HG03558 (cell line): ENCODE data around the gene MYH9.

ENCODE experiments used
- ATAC-seq: cut with Tn5 transposase; IDR thresholded peaks from one replicate; pipeline ENCODE4 v1.9.1; 2021; ENCODE audit warnings: moderate number of reproducible peaks; ENCODE audit not compliant: unreplicated experiment; ENCODE audit errors: extremely low read depth

MYH9 gene

GRCh38 chr22:36334821-36335603 is 52.8 kb downstream of the MYH9 start:
- ATAC-seq: no peak

GRCh38 chr22:36334081-36334820 is 53.5 kb downstream of the MYH9 start:
- no peak for ATAC-seq

- ATAC-seq: no peak
These were observed 54.1 kb downstream of the MYH9 start for GRCh38 chr22:36333644-36334043.

- no peak for ATAC-seq
These were observed 55.0 kb downstream of the MYH9 start for GRCh38 chr22:36332623-36333332.

- no peak for ATAC-seq
These were observed 55.7 kb downstream of the MYH9 start for GRCh38 chr22:36331912-36332622.

GRCh38 chr22:36331306-36331911 is 56.4 kb downstream of the MYH9 start:
- no peak for ATAC-seq

GRCh38 chr22:36330655-36331305 is 57.0 kb downstream of the MYH9 start:
- no peak for ATAC-seq

- ATAC-seq: no peak
These were observed 57.6 kb downstream of the MYH9 start for GRCh38 chr22:36330127-36330526.

- no peak for ATAC-seq
These were observed 58.3 kb downstream of the MYH9 start for GRCh38 chr22:36329254-36330078.

- no peak for ATAC-seq
These were observed 59.0 kb downstream of the MYH9 start for GRCh38 chr22:36328635-36329253.

GRCh38 chr22:36327922-36328551 is 59.7 kb downstream of the MYH9 start:
- no peak for ATAC-seq

- ATAC-seq: no peak
These were observed 61.3 kb downstream of the MYH9 start for GRCh38 chr22:36326178-36327161.

GRCh38 chr22:36325154-36326031 is 62.4 kb downstream of the MYH9 start:
- ATAC-seq: no peak

GRCh38 chr22:36324414-36324813 is 63.4 kb downstream of the MYH9 start:
- ATAC-seq: no peak

- no peak for ATAC-seq
These were observed 63.9 kb downstream of the MYH9 start for GRCh38 chr22:36323855-36324331.
